ENCODE measurements around the gene HPSE.

HPSE gene

GRCh38 chr4:83247415-83248357 lies 87.0 kb downstream of the HPSE start:
- DNase-seq (ENCODE audit: low spot score) = no peak

Measured in AG08396 (cell line).